NT2/D1 (cell line): ENCODE measurements around the gene TOX3.

Experiments used
- SUZ12 ChIP-seq: IDR thresholded peaks from 2 replicates; pipeline ENCODE4 v1.6.1; 2011; ENCODE audit not compliant: insufficient read length, insufficient read depth; ENCODE audit errors: extremely low read depth
- YY1 ChIP-seq: IDR thresholded peaks from 2 replicates; pipeline ENCODE4 v1.6.1; 2011; ENCODE audit not compliant: insufficient read length, insufficient read depth
- ZNF274 ChIP-seq: IDR thresholded peaks from 2 replicates; pipeline ENCODE4 v1.6.1; 2011; ENCODE audit warnings: mild to moderate bottlenecking, low read depth, low read length

DNA sequence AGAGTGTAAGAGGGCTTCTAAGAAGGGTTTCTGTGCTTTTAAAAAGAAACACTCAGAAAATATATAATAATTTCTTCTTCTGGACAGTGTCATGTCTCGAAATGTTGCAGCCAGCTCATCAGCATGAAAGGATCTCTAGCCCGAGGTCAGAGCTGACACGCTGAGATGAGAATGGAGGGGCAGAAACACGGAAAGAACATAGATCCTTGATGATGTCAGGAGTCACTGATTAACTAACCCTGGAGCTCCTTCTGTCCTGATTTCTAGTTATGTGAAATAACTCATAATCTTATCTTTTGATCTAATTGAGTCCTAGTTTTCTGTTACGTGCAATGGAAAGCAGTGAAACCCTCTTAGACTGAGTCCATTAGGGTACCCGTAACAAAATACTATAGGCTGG is 10.3 kb upstream of the TOX3 start:
- TF ChIP-seq ZNF274 (no peak), YY1 (no peak), SUZ12 (no peak)
